ENCODE measurements around the gene OR13C9.
"Not testable (repeated sequence)": the region's sequence is repeated elsewhere in the genome, so short reads cannot be mapped to it uniquely, and the experiment has no call there.

The OR13C9 gene

DNA sequence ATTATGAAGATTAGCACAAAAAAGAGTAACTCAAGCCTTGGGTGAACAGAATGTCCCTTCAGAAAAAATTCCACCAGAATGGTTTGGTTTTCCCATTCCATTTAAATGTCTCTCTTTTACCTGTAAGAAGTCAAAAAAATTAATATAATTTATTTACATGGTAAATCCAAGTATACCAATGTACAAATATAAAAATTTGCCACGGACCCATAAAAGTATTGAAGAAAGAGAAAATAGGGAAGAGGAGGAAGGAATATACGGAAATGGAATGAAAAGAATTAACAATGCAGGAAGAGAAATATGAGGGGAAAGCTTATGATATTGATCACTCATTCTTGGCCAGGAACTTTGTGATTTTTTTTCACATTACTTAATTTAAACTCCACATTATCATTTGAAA is at the start of gene OR13C9:
OR13C9 (minus strand) TSS at position 101 of the 400 bp plus-strand sequence; CDS start at position 101, 0 bp downstream.
- no peak for DNase-seq

- DNase-seq = no peak
Observed at GRCh38 chr9:104658496-104659195, 40.6 kb upstream of the OR13C9 start.

GRCh38 chr9:104635456-104635855 is 17.5 kb upstream of the OR13C9 start:
- no peak for DNase-seq

DNA sequence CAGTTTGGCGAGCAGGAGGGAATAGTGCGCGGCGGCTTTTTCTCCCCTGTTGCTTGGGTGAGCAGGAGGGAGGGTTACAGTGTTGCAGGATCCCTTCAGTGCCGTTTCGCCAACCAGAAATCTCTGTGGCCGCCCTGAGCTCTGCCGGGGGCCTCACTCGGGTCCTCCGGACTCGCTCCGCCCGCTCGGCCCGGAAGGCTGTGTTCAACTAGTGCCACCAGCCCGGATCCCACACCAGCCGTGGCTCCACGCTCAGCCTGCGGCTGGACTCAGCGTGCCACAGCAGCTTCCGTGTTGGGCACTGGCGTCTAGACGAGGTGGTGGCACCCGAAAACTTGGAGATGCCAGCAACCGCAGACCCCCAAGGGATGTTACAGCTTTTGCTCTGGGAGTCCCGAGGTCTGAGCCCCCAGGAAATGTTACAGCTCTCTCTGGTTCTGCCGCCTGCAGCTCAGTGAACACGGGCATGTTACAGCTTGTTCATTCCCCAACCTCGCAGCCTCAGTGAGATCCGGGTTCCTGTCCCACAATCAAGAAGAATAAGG is 16.0 kb upstream of the OR13C9 start:
- no peak for DNase-seq

- not testable (repeated sequence) for DNase-seq
Observed at GRCh38 chr9:104625964-104626363, 8.0 kb upstream of the OR13C9 start.

GRCh38 chr9:104617418-104617817 is 586 bp downstream of the OR13C9 start:
- DNase-seq = no peak

GRCh38 chr9:104611213-104611612 is 6.8 kb downstream of the OR13C9 start:
- DNase-seq = no peak

GRCh38 chr9:104608336-104608735 is 9.7 kb downstream of the OR13C9 start:
- no peak for DNase-seq

GRCh38 chr9:104606152-104606551 is 11.9 kb downstream of the OR13C9 start:
- DNase-seq = no peak

GRCh38 chr9:104605527-104605926 is 12.5 kb downstream of the OR13C9 start, which contains the start of gene OR13C2:
TSS of gene OR13C2 (minus strand) at chr9:104605627. CDS start at chr9:104605627, 0 bp downstream.
- DNase-seq = not testable (repeated sequence)

GRCh38 chr9:104604801-104605200 is 13.2 kb downstream of the OR13C9 start:
- no peak for DNase-seq

DNA sequence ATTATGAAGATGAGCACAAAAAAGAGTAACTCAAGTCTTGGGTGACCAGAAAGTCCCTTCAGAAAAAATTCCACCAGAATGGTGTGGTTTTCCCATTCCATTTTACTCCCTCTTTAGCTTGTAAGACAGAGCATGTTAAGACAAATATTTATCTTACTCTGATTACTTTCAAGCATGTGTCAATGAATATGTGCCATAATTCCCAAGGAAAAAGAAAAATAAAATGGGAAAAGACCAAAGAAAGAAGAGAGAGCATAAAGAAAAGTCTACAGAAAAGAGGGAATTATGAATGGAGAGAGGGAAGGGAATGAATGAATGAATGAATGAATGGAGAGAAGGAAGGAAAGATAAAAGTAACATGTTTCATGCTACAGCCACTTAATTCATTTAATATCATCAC is 18.7 kb downstream of the OR13C9 start, which contains the start of gene OR13C5:
OR13C5 (minus strand) TSS at position 101 of the 400 bp plus-strand sequence; CDS start at position 101, 0 bp downstream.
- DNase-seq = not testable (repeated sequence)

DNA sequence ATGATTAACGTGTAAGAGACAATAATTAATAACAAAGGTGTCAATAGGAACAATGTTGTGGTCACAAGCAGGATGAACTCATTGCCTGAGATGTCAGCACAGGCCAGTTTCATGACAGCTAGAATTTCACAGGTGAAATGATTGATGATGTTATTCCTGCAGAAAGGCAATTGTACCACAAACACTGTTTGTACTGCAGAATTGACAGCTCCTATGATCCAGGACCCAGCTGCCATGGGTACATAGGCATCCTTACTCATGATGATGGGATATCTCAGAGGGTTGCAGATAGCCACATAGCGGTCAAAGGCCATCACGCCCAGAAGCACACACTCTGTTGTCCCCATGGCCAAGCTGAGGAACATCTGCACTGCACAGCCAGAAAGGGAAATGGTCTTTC is 19.3 kb downstream of the OR13C9 start:
- DNase-seq = not testable (repeated sequence)

DNA sequence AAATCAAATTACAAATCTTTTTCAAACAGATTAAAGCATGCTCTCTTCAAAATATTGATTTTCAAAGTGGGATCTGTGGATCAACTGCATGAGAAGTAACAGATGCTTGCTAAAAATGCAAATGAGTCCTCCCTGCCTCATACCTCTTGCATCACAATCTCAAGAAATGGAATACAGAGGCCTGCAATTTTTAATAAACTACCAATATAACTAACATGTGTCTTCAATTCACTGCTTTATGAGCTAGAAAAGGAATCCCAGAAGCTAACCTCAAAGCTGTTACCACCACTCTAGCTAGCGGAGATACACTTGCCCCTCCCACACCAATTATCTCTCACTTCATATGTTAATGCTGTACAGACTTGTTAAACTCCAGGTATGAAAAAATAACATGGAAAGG is 28.4 kb downstream of the OR13C9 start:
- DNase-seq = no peak

DNA sequence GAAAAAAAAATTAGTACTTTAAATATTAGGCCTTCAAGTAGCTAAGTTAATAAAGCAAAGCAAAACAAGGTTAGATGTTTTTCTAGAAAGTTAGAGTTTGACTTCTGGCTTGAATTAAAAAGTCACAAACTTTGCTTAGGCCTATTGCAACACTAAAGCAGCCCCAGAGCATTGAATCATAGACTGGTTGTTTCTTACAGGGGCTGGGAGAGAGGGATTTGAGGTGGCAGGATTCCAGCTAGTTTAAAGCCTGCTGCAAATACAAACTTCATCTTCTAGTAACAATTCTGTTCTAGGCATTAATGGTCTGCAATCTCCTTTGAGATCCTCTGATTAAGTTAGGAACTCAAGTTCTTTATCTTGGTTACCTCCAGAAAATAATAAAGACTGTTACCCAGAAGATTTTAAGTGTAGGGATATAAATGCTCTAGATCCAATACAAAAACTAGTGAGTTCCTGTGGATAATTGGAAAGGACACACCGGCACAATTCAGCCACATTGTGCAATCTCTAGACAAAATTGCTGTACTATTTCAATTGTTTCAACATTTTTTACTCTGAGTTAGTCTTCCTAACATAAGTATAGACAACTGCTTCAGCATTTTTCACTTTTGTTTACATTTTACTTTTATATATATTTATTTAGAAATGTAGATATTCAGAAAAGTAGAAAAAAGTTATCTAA is 31.4 kb downstream of the OR13C9 start:
- no peak for DNase-seq

GRCh38 chr9:104580562-104580961 is 37.4 kb downstream of the OR13C9 start:
- no peak for DNase-seq

DNA sequence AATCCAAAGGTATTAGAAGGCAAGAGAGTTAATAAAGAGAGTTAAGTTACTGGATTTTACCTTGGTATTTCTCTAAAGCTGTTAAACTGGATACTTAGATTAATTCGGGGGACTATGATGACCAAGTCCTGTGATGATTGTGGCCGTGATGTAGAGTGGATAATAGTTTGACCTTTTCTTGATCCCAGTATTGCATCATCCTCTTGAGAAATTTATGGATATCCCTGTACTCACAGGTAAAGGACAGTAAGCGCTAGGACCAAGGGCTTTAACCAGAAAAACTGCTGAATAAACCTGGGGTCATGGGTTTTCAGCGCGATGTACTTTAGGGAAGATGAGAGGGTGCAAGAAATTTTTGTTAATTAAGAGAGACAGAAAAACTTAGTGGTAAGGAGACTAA is 40.7 kb downstream of the OR13C9 start:
- no peak for DNase-seq

DNA sequence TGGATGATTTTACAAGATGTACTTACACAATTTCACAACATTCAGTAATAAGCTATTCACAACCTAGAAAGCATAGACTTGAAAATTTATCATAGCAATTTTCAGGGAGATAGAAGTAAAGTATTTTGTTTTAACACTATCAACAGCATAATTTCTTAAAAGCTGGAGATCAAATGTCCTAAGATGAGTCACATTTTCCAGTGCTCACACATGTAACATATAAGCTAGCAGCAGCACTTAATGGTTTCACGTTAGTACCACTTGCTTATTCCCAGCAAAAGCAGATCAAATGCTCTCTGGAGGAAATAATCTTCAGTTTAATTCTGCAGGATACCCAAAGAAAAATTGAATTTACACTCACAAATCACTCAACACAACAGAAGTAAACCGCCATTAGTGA is 42.5 kb downstream of the OR13C9 start:
- DNase-seq = no peak

DNA sequence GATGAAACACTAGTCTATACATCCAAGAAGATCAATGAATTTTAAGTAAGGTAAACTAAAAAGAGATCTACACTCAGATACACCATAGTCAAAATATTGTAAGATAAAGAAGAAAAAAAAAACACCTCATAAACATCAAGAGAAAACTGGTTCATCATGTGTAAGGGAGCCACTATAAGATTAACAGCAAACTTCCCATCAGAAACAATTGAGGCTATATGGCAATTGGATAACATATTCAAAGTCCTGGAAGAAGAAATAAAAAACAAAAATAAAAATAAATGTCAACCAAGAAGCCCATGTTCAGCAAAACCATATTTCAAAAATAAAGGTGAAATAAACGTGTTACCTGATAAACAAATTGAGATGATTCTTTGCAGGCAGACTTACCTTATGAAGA is 45.4 kb downstream of the OR13C9 start:
- DNase-seq = no peak

- DNase-seq = no peak
Observed at GRCh38 chr9:104568868-104569267, 49.1 kb downstream of the OR13C9 start, which contains the start of gene OR13C8. TSS of gene OR13C8 (plus strand) at chr9:104569168. CDS start at chr9:104569168, 0 bp downstream.
